Cardiac fibroblast (primary cell): ENCODE data around the gene ATP11C.

Experiments used
- DNase-seq, 2 donors: peaks; one replicate each; pipeline versions ENCODE4 v3.0.0 to v3.0.0-alpha.2; 2010; ENCODE audit warnings: low read depth in 2 of 2
- H3K4me3 ChIP-seq, 2 donors: replicated peaks in 1 of 2; 1 replicate in 1 of 2; 2 replicates in 1 of 2; pipeline ENCODE4 v1.5.1; 2011; ENCODE audit warnings: low read depth in 2 of 2, low read length in 2 of 2, mild to moderate bottlenecking in 2 of 2, moderate library complexity in 1 of 2
- TF ChIP-seq, protein P1 (sequence below): IDR thresholded peaks from one replicate; pipeline ENCODE4 v1.5.1; 2011; ENCODE audit warnings: low read depth, mild to moderate bottlenecking, low read length, inconsistent platforms

Gene ATP11C

DNA sequence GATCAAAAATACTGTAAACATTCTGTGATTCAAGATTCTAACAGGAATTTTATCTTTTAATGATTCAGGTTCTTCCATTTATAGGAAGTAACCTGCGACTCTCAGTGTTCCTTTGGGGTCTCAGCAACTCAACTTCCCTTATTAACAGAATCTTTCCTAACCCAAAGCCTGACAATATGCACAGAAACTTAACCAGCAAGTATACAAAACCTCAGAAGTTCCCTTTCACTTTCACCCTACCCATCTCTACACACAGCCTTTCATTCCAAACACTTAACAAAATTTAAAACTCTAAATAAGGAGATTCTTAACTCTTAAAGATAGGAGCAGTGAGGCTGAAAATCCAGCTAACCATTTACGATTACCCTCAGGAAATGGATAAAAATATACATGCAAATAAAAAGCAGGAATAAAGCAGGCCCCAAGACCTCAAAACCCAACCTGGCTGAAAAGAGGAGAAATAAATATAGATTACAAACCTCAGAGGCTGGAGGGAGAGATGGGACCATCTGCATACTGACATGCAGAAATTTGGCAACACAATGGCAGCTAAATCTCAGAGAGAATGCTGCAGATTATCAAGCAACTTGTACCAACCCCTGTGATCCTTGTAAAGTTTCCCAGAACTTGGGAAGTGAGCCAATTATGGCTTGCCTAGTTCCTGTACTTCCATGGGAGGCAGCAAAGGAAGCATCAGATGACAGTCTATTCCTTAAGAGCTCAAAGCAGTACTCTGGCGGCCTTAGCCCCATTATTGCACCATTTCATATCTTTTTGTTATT is 101.0 kb downstream of the ATP11C start:
- H3K4me3 ChIP-seq: no peak overlapping the region
- TF ChIP-seq, protein P1, sequence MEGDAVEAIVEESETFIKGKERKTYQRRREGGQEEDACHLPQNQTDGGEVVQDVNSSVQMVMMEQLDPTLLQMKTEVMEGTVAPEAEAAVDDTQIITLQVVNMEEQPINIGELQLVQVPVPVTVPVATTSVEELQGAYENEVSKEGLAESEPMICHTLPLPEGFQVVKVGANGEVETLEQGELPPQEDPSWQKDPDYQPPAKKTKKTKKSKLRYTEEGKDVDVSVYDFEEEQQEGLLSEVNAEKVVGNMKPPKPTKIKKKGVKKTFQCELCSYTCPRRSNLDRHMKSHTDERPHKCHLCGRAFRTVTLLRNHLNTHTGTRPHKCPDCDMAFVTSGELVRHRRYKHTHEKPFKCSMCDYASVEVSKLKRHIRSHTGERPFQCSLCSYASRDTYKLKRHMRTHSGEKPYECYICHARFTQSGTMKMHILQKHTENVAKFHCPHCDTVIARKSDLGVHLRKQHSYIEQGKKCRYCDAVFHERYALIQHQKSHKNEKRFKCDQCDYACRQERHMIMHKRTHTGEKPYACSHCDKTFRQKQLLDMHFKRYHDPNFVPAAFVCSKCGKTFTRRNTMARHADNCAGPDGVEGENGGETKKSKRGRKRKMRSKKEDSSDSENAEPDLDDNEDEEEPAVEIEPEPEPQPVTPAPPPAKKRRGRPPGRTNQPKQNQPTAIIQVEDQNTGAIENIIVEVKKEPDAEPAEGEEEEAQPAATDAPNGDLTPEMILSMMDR: no peak
- peak; percentile 57 to 84 for DNase-seq

- TF ChIP-seq, protein P1: no peak
- DNase-seq: peak in 1 of 2 donors; percentile 19
- H3K4me3 ChIP-seq: no peak overlapping the region
These were observed 101.8 kb downstream of the ATP11C start for GRCh38 chrX:139831017-139831416.

DNA sequence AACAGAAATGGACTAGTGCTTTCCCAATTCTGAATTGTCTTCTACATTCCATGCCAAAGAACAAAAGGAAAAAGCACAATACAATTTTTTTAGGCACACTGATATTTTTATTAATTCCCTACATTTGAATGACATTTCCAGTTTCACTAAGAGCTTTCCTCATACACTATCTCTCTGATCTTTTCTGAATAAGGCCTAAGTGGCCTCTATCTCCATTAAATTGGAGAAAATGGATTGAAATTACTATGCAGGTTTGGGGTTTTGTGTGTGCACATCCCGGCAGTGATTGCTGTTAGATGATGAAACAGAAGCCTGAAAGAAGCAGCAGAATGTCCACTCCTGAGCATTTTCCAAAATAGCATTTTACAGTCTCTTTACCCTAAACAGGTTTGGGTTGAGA is 104.0 kb downstream of the ATP11C start:
- TF ChIP-seq, protein P1: no peak
- DNase-seq: no peak

DNA sequence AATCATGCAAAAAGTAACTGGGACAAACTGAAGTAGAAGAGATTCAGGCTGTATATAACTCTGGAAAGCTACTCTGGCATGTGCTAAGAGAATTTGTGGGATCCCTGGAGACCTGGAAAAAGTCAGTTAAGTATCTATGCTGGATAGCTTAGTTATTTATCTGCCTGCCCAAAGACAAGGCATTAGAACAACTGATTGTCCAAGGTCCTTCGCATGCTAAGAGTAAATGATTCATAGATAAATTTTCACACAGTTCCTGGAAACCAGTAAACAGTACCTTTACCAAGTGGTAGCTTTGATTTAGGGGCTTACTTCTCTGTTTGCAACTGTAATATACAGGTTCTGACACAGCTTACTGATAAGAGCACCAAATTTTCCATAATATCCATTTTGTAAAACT is 104.8 kb downstream of the ATP11C start:
- H3K4me3 ChIP-seq: no peak overlapping the region
- DNase-seq: peak in 1 of 2 donors; percentile 19
- TF ChIP-seq, protein P1: no peak

More for the DNA sequence above, 104.0 kb downstream of the ATP11C start:
- no peak overlapping the region for H3K4me3 ChIP-seq

GRCh38 chrX:139826065-139827044 is 106.5 kb downstream of the ATP11C start:
- DNase-seq: peak; percentile 59 to 71
- H3K4me3 ChIP-seq: no peak overlapping the region
- TF ChIP-seq, protein P1: no peak

DNA sequence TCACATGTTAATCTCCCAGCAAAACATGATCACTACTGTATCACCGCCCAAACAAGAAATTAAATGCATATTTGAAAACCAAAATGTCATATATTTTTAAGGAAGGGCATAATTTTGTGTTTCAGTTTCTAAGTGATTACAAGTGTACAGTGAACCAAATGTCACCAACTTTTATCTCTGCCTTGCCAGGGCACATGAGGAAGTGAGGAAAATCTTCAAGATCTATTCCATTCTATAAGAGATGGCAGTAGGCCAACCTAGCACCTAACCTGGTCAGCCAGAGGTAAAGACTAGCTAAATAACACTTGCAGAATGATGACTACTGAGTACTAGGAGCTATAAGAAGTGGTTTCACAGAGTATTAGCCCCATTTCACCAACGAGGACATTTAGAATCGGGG is 107.2 kb downstream of the ATP11C start:
- TF ChIP-seq, protein P1: no peak
- no peak for DNase-seq

More for the DNA sequence above, 107.2 kb downstream of the ATP11C start:
- H3K4me3 ChIP-seq: no peak overlapping the region
